ENCODE results near the gene SLC22A23.

The SLC22A23 gene

GRCh38 chr6:3280866-3281465 lies 175.9 kb downstream of the SLC22A23 start:
- Histone ChIP-seq H3K27ac (ENCODE audit: insufficient read depth, low read depth, low read length, poor library complexity, severe bottlenecking) (peak overlapping the region; percentile 16), H3K4me1 (ENCODE audit: control insufficient read depth, insufficient read depth, low read length) (peaks cover 18% of the 10 kb centered on the region), H3K27me3 (ENCODE audit: control insufficient read depth, insufficient read depth, low read length, poor library complexity, severe bottlenecking) (no peaks in the 10 kb centered on the region), H3K36me3 (ENCODE audit: control insufficient read depth, insufficient read depth, low read length) (no peaks in the 10 kb centered on the region), H3K4me3 (ENCODE audit: insufficient read depth, low read depth, low read length) (no peak overlapping the region), H3K9me3 (ENCODE audit: control insufficient read depth, low read length) (no peaks in the 10 kb centered on the region)
- WGBS, 2 experiments: 87 to 89% methylated on average over 14 of the region's 14 CpGs

DNA sequence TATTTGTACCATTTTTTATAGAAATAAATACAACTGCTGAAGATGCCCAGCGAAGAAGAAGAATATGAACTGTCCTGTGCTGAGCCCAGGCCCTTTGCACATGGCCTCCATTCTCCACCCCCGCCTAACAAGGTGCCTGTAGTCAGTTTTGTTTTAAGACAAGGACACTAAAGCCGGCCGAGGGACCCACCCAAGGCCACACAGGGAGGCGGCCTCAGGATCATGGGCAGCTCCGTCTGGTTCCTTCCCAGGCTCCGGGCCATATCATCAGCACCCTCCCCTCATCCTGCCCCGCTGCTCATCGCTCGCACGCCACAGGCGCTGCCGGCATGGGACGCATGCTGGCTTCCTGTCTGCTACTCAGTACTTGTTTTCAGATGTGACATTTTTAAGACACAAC lies 176.8 kb downstream of the SLC22A23 start:
- 85 to 87% methylated on average over 14 of the region's 14 CpGs for WGBS, 2 experiments
- no peak overlapping the region for H3K27ac ChIP-seq (ENCODE audit: insufficient read depth, low read depth, low read length, poor library complexity, severe bottlenecking)

GRCh38 chr6:3278691-3279090 lies 178.2 kb downstream of the SLC22A23 start:
- Histone ChIP-seq H3K27ac (ENCODE audit: insufficient read depth, low read depth, low read length, poor library complexity, severe bottlenecking) (no peak overlapping the region), H3K27me3 (ENCODE audit: control insufficient read depth, insufficient read depth, low read length, poor library complexity, severe bottlenecking) (no peaks in the 10 kb centered on the region), H3K36me3 (ENCODE audit: control insufficient read depth, insufficient read depth, low read length) (no peaks in the 10 kb centered on the region), H3K4me3 (ENCODE audit: insufficient read depth, low read depth, low read length) (no peak overlapping the region), H3K9me3 (ENCODE audit: control insufficient read depth, low read length) (no peaks in the 10 kb centered on the region), H3K4me1 (ENCODE audit: control insufficient read depth, insufficient read depth, low read length) (peaks cover 18% of the 10 kb centered on the region)
- 93 to 97% methylated on average over 4 of the region's 4 CpGs for WGBS, 2 experiments

More for the DNA sequence above, 176.8 kb downstream of the SLC22A23 start:
- no peak overlapping the region for H3K4me3 ChIP-seq (ENCODE audit: insufficient read depth, low read depth, low read length)
- H3K27me3 ChIP-seq (ENCODE audit: control insufficient read depth, insufficient read depth, low read length, poor library complexity, severe bottlenecking): no peaks in the 10 kb centered on the region
- no peaks in the 10 kb centered on the region for H3K36me3 ChIP-seq (ENCODE audit: control insufficient read depth, insufficient read depth, low read length)
- H3K4me1 ChIP-seq (ENCODE audit: control insufficient read depth, insufficient read depth, low read length): peaks cover 18% of the 10 kb centered on the region
- no peaks in the 10 kb centered on the region for H3K9me3 ChIP-seq (ENCODE audit: control insufficient read depth, low read length)

DNA sequence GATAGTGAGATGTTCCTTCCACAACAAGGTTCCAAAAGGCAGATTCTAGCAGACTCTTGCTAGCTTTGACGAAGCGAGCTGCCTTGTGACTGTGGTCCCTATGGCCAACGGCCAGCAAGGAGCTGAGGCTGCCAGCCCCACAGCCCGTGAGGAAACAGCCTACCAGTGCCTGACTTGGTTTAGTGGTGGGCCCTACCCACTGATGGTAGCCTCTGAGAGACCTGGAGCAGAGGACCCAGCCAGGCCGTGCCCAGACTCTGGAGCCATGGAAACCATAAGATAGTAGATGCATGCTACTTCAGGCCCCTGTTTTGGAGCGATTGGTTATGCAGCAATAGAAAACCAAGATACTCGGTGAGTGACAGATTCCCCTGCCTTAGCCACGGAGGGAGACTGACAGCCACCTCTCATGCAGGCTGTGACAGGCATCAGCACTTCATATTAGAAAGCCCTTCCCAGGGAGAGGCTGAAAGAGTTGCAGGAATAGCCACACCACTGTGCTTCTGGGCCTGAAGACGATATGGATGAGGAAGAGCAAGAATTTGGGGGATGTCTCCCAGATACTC lies 178.9 kb downstream of the SLC22A23 start:
- H3K4me1 ChIP-seq (ENCODE audit: control insufficient read depth, insufficient read depth, low read length): peaks cover 18% of the 10 kb centered on the region

DNA sequence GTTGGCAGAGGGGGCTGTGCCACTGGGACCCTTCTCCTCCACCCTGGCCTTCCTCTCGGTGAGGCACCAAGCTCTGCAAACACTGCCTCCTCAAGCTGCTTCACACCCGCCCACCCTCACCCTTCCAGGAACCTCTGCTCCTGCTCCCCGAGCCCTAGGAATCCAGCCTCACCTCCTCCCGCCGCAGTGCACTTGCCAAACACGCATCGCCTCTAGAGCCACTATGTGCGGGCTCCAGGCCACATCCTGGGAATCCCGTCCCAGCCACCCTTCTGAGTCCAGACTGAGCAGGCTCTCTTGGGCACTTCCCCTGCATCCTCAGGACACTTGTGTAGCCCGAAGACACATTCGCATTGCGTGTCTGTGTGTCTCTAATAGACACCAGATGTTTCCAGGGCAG lies 179.6 kb downstream of the SLC22A23 start:
- Histone ChIP-seq H3K27ac (ENCODE audit: insufficient read depth, low read depth, low read length, poor library complexity, severe bottlenecking) (no peak overlapping the region), H3K9me3 (ENCODE audit: control insufficient read depth, low read length) (no peaks in the 10 kb centered on the region), H3K27me3 (ENCODE audit: control insufficient read depth, insufficient read depth, low read length, poor library complexity, severe bottlenecking) (no peaks in the 10 kb centered on the region), H3K4me1 (ENCODE audit: control insufficient read depth, insufficient read depth, low read length) (peaks cover 15% of the 10 kb centered on the region), H3K36me3 (ENCODE audit: control insufficient read depth, insufficient read depth, low read length) (no peaks in the 10 kb centered on the region), H3K4me3 (ENCODE audit: insufficient read depth, low read depth, low read length) (no peak overlapping the region)
- 94% methylated on average over 12 of the region's 12 CpGs for WGBS, 2 experiments

More for the DNA sequence above, 178.9 kb downstream of the SLC22A23 start:
- H3K36me3 ChIP-seq (ENCODE audit: control insufficient read depth, insufficient read depth, low read length): no peaks in the 10 kb centered on the region
- H3K9me3 ChIP-seq (ENCODE audit: control insufficient read depth, low read length): no peaks in the 10 kb centered on the region
- whole genome bisulfite sequencing, 2 experiments: 91 to 94% methylated on average over 9 of the region's 9 CpGs
- no peak overlapping the region for H3K27ac ChIP-seq (ENCODE audit: insufficient read depth, low read depth, low read length, poor library complexity, severe bottlenecking)
- no peak overlapping the region for H3K4me3 ChIP-seq (ENCODE audit: insufficient read depth, low read depth, low read length)
- no peaks in the 10 kb centered on the region for H3K27me3 ChIP-seq (ENCODE audit: control insufficient read depth, insufficient read depth, low read length, poor library complexity, severe bottlenecking)

- no peaks in the 10 kb centered on the region for H3K9me3 ChIP-seq (ENCODE audit: control insufficient read depth, low read length)
- no peak overlapping the region for H3K4me3 ChIP-seq (ENCODE audit: insufficient read depth, low read depth, low read length)
- no peaks in the 10 kb centered on the region for H3K36me3 ChIP-seq (ENCODE audit: control insufficient read depth, insufficient read depth, low read length)
- H3K4me1 ChIP-seq (ENCODE audit: control insufficient read depth, insufficient read depth, low read length): peaks cover 8% of the 10 kb centered on the region
- no peaks in the 10 kb centered on the region for H3K27me3 ChIP-seq (ENCODE audit: control insufficient read depth, insufficient read depth, low read length, poor library complexity, severe bottlenecking)
- 90 to 91% methylated on average over 20 of the region's 20 CpGs for WGBS, 2 experiments
- H3K27ac ChIP-seq (ENCODE audit: insufficient read depth, low read depth, low read length, poor library complexity, severe bottlenecking): no peak overlapping the region
Observed at GRCh38 chr6:3276174-3277167, 180.4 kb downstream of the SLC22A23 start.

GRCh38 chr6:3273707-3274521 lies 182.9 kb downstream of the SLC22A23 start:
- no peak overlapping the region for H3K27ac ChIP-seq (ENCODE audit: insufficient read depth, low read depth, low read length, poor library complexity, severe bottlenecking)
- no peaks in the 10 kb centered on the region for H3K9me3 ChIP-seq (ENCODE audit: control insufficient read depth, low read length)
- H3K27me3 ChIP-seq (ENCODE audit: control insufficient read depth, insufficient read depth, low read length, poor library complexity, severe bottlenecking): no peaks in the 10 kb centered on the region
- H3K4me1 ChIP-seq (ENCODE audit: control insufficient read depth, insufficient read depth, low read length): no peaks in the 10 kb centered on the region
- 92 to 94% methylated on average over 9 of the region's 9 CpGs for WGBS, 2 experiments
- peaks cover 10% of the 10 kb centered on the region for H3K36me3 ChIP-seq (ENCODE audit: control insufficient read depth, insufficient read depth, low read length)
- H3K4me3 ChIP-seq (ENCODE audit: insufficient read depth, low read depth, low read length): no peak overlapping the region

DNA sequence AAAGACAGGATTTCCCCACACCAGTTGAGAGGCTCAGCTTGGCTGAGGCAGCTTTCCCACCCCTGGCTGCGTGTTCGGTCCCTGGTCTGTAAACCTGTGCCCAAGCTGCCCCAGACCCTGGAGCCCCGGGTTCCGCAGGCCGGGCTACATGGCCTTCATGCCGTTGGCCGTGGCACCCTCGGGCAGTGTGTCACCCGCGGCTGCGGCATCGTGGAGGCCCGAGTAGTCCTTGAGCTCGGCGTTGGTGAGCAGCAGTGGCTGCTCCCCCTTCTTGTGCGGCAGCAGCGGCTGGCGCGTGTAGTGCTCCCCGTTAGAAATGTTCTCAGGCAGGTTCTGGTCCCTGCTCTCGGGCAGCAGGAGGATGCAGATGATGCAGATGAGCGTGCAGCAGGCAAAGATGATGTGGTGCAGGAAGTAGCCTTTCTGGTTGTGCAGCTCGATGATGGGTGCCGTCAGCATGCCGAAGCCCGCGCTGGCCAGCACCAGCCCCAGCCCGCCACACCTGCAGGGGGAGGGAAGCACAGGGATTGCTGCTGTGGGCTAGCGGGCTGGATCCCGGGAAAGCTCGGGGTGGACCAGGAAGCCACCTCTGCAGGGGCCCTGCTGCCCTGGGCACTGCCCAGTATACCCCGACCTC lies 183.8 kb downstream of the SLC22A23 start:
- H3K9me3 ChIP-seq (ENCODE audit: control insufficient read depth, low read length): no peaks in the 10 kb centered on the region
- no peak overlapping the region for H3K27ac ChIP-seq (ENCODE audit: insufficient read depth, low read depth, low read length, poor library complexity, severe bottlenecking)
- WGBS, 2 experiments: 95 to 96% methylated on average over 32 of the region's 32 CpGs
- H3K4me3 ChIP-seq (ENCODE audit: insufficient read depth, low read depth, low read length): no peak overlapping the region
- H3K27me3 ChIP-seq (ENCODE audit: control insufficient read depth, insufficient read depth, low read length, poor library complexity, severe bottlenecking): no peaks in the 10 kb centered on the region
- H3K36me3 ChIP-seq (ENCODE audit: control insufficient read depth, insufficient read depth, low read length): peaks cover 13% of the 10 kb centered on the region
- H3K4me1 ChIP-seq (ENCODE audit: control insufficient read depth, insufficient read depth, low read length): no peaks in the 10 kb centered on the region

DNA sequence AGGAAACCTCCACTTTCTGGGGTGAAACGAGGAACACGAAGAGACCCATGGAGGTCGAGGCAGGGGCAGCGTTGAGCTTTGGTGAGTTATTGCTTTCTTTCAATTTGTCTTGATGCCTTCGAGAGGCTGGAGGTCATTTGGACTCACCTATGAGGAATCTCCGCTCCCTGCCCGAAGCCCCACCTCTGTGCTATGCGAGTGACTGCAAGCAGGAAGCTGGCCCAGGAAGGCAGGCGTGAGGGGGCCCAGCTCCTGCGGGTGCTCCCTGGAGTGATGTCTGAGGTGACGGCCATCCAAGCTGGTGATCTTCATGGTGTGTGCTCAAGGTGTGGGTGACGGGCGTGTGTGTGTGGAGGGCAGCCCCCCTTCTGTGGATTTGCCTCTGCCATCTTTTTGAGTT lies 185.1 kb downstream of the SLC22A23 start:
- H3K27me3 ChIP-seq (ENCODE audit: control insufficient read depth, insufficient read depth, low read length, poor library complexity, severe bottlenecking): no peaks in the 10 kb centered on the region
- no peak overlapping the region for H3K4me3 ChIP-seq (ENCODE audit: insufficient read depth, low read depth, low read length)
- peaks cover 13% of the 10 kb centered on the region for H3K36me3 ChIP-seq (ENCODE audit: control insufficient read depth, insufficient read depth, low read length)
- H3K27ac ChIP-seq (ENCODE audit: insufficient read depth, low read depth, low read length, poor library complexity, severe bottlenecking): no peak overlapping the region
- 96 to 97% methylated on average over 13 of the region's 13 CpGs for WGBS, 2 experiments
- no peaks in the 10 kb centered on the region for H3K4me1 ChIP-seq (ENCODE audit: control insufficient read depth, insufficient read depth, low read length)
- no peaks in the 10 kb centered on the region for H3K9me3 ChIP-seq (ENCODE audit: control insufficient read depth, low read length)

All from ectodermal cell (in vitro differentiated cells).